Measurements from ENCODE around the gene SORCS2. TPM values are rescaled to one million over a fixed set of nuclear protein-coding genes. Genes with fewer than 3 reads are reported as not detected.
A peak's percentile ranks its signal among the peaks of the same experiment; 100 is the strongest.

Gene SORCS2
- total RNA-seq, 4 donors from 2014 or later: 2.0 to 7.4 (median 3.6) TPM

GRCh38 chr4:7244751-7245320 is 52.5 kb downstream of the SORCS2 start:
- peaks cover 0 to 29% (median 0%) of the 10 kb centered on the region in 3 donors for H3K4me1 ChIP-seq

DNA sequence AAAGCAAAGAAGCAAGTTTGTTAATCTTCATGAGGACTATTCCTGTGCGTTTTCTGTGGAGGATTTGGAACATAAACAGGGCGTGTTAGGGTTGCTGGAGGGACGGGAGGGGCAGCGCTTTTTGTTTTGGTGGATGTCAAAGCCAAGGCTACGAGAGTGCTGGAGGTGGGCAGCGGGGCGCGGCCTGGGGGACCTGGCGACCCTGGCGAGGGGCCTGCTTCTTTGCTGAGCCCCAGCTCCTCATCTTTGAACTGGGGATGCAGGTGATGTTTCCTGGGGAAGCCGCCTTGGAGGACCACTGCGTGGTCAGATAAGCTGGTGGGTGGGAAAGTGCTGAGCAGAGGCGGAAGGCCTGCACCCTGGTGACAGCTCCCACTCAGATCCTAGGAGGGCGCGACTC is 55.2 kb downstream of the SORCS2 start:
- ATAC-seq: no peak

More at GRCh38 chr4:7244751-7245320, 52.5 kb downstream of the SORCS2 start:
- ATAC-seq: no peak
- H3K9me3 ChIP-seq: peaks cover 0 to 7% (median 0%) of the 10 kb centered on the region in 3 donors
- no peaks in the 10 kb centered on the region for H3K27me3 ChIP-seq
- H3K4me3 ChIP-seq: no peak overlapping the region
- 80 to 100% methylated on average over 1 to 2 of the region's 12 CpGs for WGBS, 2 donors (ENCODE audit: low coverage in 1 of 2)
- H3K36me3 ChIP-seq: no peaks in the 10 kb centered on the region
- no peak overlapping the region for H3K27ac ChIP-seq
- TF ChIP-seq POLR2AphosphoS5 (IDR thresholded peaks at IDR 0.05) (no peak), POLR2A (IDR thresholded peaks at IDR 0.05) (no peak), EP300 (IDR thresholded peaks at IDR 0.05) (no peak)
- TF ChIP-seq, protein P1, sequence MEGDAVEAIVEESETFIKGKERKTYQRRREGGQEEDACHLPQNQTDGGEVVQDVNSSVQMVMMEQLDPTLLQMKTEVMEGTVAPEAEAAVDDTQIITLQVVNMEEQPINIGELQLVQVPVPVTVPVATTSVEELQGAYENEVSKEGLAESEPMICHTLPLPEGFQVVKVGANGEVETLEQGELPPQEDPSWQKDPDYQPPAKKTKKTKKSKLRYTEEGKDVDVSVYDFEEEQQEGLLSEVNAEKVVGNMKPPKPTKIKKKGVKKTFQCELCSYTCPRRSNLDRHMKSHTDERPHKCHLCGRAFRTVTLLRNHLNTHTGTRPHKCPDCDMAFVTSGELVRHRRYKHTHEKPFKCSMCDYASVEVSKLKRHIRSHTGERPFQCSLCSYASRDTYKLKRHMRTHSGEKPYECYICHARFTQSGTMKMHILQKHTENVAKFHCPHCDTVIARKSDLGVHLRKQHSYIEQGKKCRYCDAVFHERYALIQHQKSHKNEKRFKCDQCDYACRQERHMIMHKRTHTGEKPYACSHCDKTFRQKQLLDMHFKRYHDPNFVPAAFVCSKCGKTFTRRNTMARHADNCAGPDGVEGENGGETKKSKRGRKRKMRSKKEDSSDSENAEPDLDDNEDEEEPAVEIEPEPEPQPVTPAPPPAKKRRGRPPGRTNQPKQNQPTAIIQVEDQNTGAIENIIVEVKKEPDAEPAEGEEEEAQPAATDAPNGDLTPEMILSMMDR (IDR thresholded peaks at IDR 0.05): no peak

GRCh38 chr4:7247946-7248345 is 55.6 kb downstream of the SORCS2 start:
- no peaks in the 10 kb centered on the region for H3K36me3 ChIP-seq
- peaks cover 0 to 60% (median 0%) of the 10 kb centered on the region in 3 donors for H3K4me1 ChIP-seq
- WGBS, 2 donors (ENCODE audit: low coverage in 1 of 2): 82% methylated on average over 9 of the region's 12 CpGs; no CpG with 5 or more reads in 1 of the 2 donors
- no peak overlapping the region for H3K4me3 ChIP-seq
- H3K27ac ChIP-seq: no peak overlapping the region
- TF ChIP-seq, protein P1 (IDR thresholded peaks at IDR 0.05): no peak
- TF ChIP-seq POLR2AphosphoS5 (IDR thresholded peaks at IDR 0.05): no peak
- TF ChIP-seq POLR2A (IDR thresholded peaks at IDR 0.05): no peak
- TF ChIP-seq EP300 (IDR thresholded peaks at IDR 0.05): no peak
- no peaks in the 10 kb centered on the region for H3K27me3 ChIP-seq
- no peak for ATAC-seq
- H3K9me3 ChIP-seq: peaks cover 0 to 7% (median 0%) of the 10 kb centered on the region in 3 donors

More for the DNA sequence above, 55.2 kb downstream of the SORCS2 start:
- 56 to 89% methylated on average over 1 to 7 of the region's 15 CpGs for WGBS, 2 donors (ENCODE audit: low coverage in 1 of 2)
- Histone ChIP-seq H3K4me3 (no peak overlapping the region), H3K9me3 (peaks cover 0 to 7% (median 0%) of the 10 kb centered on the region in 3 donors), H3K27ac (no peak overlapping the region), H3K27me3 (no peaks in the 10 kb centered on the region), H3K4me1 (peaks cover 0 to 56% (median 0%) of the 10 kb centered on the region in 3 donors), H3K36me3 (no peaks in the 10 kb centered on the region)
- TF ChIP-seq POLR2AphosphoS5 (IDR thresholded peaks at IDR 0.05) (no peak), EP300 (IDR thresholded peaks at IDR 0.05) (no peak), POLR2A (IDR thresholded peaks at IDR 0.05) (no peak)
- TF ChIP-seq, protein P1 (IDR thresholded peaks at IDR 0.05): no peak

DNA sequence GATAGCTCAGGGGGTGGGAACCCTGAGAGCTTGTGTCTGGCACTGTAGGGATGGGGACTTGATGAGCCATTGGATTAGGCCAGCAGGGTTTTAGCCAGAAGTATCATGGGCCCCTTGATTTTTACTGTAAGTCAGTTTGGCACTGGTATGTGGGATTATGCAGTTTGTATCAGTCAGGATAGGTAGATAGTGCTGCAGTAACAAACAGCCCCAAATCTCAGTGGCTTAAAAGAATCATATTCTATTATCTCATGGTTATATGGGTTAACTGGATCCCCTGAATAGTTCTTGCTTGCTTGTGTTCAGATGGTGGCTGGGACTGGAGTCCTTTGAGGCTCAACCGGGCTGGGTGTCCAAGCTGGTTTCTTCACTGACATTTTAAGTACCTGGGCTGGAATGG is 56.5 kb downstream of the SORCS2 start:
- TF ChIP-seq, protein P1 (IDR thresholded peaks at IDR 0.05): no peak
- TF ChIP-seq POLR2AphosphoS5 (IDR thresholded peaks at IDR 0.05) (no peak), POLR2A (IDR thresholded peaks at IDR 0.05) (no peak), EP300 (IDR thresholded peaks at IDR 0.05) (no peak)
- peaks cover 0 to 53% (median 0%) of the 10 kb centered on the region in 3 donors for H3K4me1 ChIP-seq

DNA sequence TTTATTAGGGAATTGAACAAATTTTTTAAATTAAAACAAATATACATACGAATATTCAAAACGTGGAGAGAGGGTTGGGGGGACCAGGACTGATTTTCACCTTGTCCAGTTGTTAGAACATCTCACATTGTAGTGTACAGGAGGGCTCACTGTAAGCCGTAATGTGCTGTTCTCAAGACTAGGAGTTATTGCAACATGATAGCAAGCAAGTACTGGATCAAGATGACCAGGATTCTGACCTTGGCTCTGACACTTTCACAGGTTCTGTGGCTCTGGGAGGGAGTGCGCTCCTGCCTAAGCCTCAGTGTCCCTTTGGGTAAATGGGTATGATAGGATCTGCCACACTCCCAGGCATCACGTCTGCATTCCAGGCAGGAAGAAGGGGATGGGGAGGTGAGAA is 59.0 kb downstream of the SORCS2 start:
- no peaks in the 10 kb centered on the region for H3K36me3 ChIP-seq
- H3K27me3 ChIP-seq: no peaks in the 10 kb centered on the region
- H3K4me1 ChIP-seq: peaks cover 0 to 62% (median under 1%) of the 10 kb centered on the region in 3 donors
- H3K4me3 ChIP-seq: peak overlapping the region in 1 of 2 donors; percentile 33
- 79 to 86% methylated on average over 3 of the region's 5 CpGs for WGBS, 2 donors (ENCODE audit: low coverage in 1 of 2)
- H3K27ac ChIP-seq: peak overlapping the region in 1 of 4 donors; percentile 76
- no peak for TF ChIP-seq POLR2A (IDR thresholded peaks at IDR 0.05)
- no peak for TF ChIP-seq EP300 (IDR thresholded peaks at IDR 0.05)
- TF ChIP-seq, protein P1 (IDR thresholded peaks at IDR 0.05): no peak
- no peak for TF ChIP-seq POLR2AphosphoS5 (IDR thresholded peaks at IDR 0.05)
- peaks cover 0 to 7% (median 0%) of the 10 kb centered on the region in 3 donors for H3K9me3 ChIP-seq
- ATAC-seq: no peak

More for the DNA sequence above, 56.5 kb downstream of the SORCS2 start:
- no CpG with 5 or more reads among the region's 1 CpG for WGBS, 2 donors (ENCODE audit: low coverage in 1 of 2)
- Histone ChIP-seq H3K4me3 (no peak overlapping the region), H3K27me3 (no peaks in the 10 kb centered on the region), H3K27ac (peak overlapping the region in 1 of 4 donors; percentile 76), H3K36me3 (no peaks in the 10 kb centered on the region), H3K9me3 (peaks cover 0 to 7% (median 0%) of the 10 kb centered on the region in 3 donors)
- ATAC-seq: no peak
